ENCODE data around the gene CFD.
"Not testable (repeated sequence)": the region's sequence is repeated elsewhere in the genome, so short reads cannot be mapped to it uniquely, and the experiment has no call there.

DNA sequence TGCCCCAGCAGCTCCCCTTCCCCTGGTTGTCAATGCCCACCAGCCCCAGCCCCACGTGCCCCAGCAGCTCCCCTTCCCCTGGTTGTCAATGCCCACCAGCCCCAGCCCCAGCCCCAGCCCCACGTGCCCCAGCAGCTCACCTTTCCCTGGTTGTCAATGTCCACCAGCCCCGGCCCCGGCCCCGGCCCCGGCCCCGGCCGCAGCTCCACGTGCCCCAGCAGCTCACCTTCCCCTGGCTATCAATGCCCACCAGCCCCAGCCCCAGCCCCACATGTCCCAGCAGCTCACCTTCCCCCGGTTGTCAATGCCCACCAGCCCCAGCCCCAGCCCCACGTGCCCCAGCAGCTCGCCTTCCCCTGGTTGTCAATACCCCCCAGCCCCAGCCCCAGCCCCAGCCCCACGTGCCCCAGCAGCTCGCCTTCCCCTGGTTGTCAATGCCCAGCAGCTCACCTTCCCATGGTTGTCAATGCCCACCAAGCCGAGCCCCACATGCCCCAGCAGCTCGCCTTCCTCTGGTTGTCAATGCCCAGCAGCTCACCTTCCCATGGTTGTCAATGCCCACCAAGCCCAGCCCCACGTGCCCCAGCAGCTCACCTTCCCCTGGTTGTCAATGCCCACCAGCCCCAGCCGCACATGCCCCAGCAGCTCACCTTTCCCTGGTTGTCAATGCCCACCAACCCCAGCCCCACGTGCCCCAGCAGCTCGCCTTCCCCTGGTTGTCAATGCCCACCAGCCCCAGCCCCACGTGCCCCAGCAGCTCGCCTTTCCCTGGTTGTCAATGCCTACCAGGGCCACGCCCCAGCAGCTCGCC, 19.5 kb downstream of the CFD start:
- TF ChIP-seq CTCF, POLR2AphosphoS5 (IDR thresholded peaks at IDR 0.05): not testable (repeated sequence)
